Amniotic stem cell (primary cell): ENCODE data around the gene H6PD.

Source experiments
- DNase-seq: peaks from one replicate; lab custom pipeline; 2025; lab: John Stamatoyannopoulos, UW

H6PD gene

DNA sequence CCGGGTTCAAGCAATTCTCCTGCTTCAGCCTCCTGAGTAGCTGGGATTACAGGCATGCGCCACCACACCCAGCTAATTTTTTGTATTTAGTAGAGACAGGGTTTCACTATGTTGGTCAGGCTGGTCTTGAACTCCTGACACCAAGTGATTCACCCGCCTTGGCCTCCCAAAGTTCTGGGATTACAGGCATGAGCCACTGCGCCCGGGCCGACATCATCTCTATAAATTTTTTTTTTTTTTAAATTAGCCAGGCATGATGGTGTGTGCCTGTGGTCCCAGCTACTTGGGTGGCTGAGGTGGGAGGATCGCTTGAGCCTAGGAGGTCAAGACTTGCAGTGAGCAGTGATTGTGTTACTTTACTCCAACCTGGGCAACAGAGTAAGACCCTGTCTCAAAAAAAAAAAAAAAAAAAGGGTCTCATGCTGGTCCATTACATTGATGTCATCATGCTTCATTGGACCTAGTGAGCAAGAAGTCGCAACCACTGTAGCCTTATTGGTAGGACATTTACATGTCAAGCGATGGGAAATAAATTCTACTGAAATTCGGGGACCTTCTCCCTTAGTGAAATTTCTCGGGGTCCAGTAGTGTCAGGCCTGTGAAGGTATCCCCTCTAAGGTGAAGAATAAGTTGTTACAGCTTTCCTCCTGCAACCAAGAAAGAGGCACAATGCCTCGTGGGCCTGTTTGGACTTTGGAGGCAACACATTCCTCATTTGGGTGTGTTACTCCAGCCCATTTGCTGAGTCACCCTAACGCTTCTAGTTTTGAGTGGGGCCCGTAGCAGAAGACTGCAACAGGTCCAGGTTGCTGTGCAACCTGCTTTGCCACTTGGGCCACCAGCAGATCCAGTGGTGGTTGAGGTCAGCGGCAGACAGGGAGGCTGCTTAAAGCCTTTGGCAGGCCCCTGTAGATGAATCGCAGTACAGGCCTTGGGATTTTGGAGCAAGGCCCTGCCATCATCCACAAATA is 65.3 kb downstream of the H6PD start:
- DNase-seq: peak; percentile 35

GRCh38 chr1:9300573-9300972 is 66.0 kb downstream of the H6PD start:
- DNase-seq: no peak

GRCh38 chr1:9302745-9303524 is 68.4 kb downstream of the H6PD start:
- DNase-seq: peak; percentile 78

DNA sequence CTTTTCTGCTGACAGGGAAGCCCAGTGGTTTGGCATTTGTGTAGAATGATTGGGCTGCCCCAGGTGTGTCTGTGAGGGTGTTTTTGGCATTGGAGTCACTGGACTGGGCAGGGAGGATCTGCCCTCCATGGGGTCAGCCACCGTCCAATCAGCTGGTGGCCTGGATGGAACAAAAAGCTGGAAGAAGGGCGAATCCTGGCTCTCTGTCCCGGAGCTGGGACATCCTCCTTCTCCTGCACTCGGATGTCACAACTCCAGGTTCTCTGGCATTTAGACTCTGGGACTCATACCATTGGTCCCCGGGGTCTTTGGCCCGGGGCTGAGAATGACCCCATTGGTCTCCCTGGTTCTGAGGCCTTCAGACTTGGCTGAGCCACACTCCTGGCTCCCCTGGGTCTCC is 69.3 kb downstream of the H6PD start:
- DNase-seq: no peak

GRCh38 chr1:9305216-9305615 is 70.6 kb downstream of the H6PD start:
- no peak for DNase-seq

DNA sequence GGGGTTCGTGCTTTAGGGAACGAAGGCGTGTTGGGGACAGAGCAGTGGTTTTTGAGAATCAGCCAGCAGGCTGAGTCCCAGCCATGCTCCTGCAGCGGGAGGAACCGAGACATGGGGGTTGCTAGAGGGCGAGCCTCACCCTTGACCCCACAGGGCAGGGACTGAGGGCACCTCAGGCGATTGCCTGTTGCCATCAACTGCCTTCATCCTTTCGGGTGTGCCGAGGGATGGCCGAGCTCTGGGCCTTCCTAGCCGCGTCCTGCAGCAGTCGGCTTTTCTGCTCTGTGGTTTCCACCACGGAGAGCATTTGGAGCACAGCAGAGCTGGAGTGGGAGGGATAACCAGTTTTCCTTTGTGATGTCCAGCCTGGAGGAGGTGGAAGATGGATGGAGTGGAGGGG is 71.4 kb downstream of the H6PD start:
- no peak for DNase-seq

- no peak for DNase-seq
Measured at GRCh38 chr1:9307303-9307702, 72.7 kb downstream of the H6PD start.

- DNase-seq: no peak
Measured at GRCh38 chr1:9308236-9308785, 73.7 kb downstream of the H6PD start.

- no peak for DNase-seq
Measured at GRCh38 chr1:9309080-9309479, 74.5 kb downstream of the H6PD start.

GRCh38 chr1:9309991-9310390 is 75.4 kb downstream of the H6PD start:
- no peak for DNase-seq

DNA sequence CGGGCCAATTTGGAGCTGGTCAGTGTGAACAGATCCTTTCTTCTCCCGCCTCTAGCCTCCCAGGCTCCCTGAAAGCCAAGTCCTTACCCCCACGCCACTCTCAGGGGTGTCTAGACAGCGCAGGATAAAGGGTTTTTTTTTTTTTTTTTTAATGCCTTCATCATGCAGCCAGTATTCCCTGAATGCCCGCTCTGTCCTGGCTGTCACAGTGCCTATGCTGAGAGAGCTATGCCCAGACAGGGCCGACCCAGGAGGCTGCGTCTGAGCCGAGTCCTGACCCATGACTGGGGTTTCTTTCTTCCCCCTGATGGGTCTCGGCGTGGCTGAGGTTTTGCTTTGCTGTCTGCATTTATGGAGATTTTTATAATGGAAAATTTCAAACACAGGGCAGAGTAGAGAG is 76.5 kb downstream of the H6PD start:
- DNase-seq: no peak

- DNase-seq: no peak
Measured at GRCh38 chr1:9311479-9311878, 76.9 kb downstream of the H6PD start.

- DNase-seq: no peak
Measured at GRCh38 chr1:9312168-9312720, 77.7 kb downstream of the H6PD start.

GRCh38 chr1:9313576-9313975 is 79.0 kb downstream of the H6PD start:
- DNase-seq: no peak

GRCh38 chr1:9314111-9314510 is 79.5 kb downstream of the H6PD start:
- no peak for DNase-seq

- no peak for DNase-seq
Measured at GRCh38 chr1:9314711-9315379, 80.3 kb downstream of the H6PD start.

DNA sequence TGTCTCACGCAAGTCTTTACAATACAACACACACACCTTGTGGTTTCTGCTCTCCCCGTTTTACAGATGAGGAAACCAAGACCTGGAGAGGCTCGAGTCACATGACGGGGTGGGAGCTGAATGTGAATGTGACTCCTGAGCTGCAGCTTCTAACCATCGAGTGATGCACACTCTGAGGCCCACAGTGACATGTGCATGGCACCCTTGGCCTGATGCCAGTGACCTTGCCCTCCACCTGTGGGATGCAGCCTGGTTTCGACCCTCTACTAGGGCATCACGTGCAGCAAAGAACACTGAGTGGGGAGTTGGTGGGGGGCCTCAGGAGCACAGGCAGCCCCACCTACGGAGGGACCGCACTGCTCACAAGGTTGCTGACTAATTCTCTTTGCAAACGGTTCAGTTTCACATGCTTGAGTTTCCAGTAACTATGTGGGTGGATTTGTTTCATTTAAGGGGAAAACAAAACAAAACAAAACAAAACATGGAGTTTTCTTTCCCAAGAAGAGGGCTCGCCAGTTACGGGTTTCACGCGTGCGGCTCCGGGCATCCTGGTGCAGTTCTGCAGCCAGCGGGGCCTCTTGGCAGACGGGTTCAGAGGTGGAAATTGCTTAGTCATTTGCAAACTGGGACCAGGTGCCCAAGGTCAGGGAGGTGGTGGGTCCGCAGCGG is 81.0 kb downstream of the H6PD start:
- DNase-seq: peak; percentile 62

DNA sequence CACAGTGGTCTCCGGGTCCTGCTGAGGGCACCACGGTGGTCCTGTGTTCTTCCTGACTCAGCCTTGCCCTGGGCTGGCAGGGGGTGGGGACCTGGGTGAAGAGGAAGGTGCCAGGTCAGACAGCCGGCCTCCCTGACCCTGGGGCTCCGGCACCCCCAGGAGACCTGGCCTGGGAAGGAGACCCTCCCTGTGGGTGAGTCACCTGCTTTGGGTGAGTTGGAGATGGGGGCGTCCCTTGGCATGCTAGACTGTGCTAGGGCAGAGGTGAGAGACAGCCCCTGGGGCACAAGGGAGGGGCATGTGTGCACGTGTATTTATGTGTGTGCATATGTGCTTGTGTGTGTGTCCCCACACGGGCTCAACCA is 81.5 kb downstream of the H6PD start:
- no peak for DNase-seq

- DNase-seq: no peak
Measured at GRCh38 chr1:9316512-9316911, 81.9 kb downstream of the H6PD start.

DNA sequence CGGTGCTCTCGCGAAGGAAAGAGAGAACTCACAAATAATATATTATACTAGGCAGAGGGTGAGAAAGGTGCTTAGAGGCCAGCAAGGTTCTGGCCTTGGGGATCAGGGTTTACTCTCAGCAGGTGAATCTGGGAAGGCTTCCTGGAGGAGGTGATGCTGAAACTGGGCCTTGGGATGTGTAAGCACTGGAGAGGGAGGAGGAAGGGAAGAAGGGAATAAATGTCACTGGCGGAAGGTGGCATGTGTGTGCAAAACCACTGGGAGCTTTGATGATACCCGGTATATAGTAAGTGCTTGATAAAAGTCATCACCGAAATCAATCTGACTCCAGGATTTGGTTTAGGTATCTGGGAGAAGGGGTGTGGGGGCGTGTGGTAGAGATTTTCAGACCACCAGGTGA is 82.5 kb downstream of the H6PD start:
- DNase-seq: no peak
